ENCODE measurements around the gene PRKAG3. TPM values are rescaled to one million over a fixed set of nuclear protein-coding genes. Genes with fewer than 3 reads are reported as not detected.

Gene PRKAG3
- total RNA-seq = not detected

- Mint-ChIP-seq H3K36me3 (ENCODE audit: low read depth) (no peaks in the 10 kb centered on the region), H3K9me3 (no peaks in the 10 kb centered on the region)
Measured at GRCh38 chr2:218831378-218831990, at the start of gene PRKAG3. Gene PRKAG3, minus strand, starts transcription at chr2:218831803.

GRCh38 chr2:218880859-218881594, 49.4 kb upstream of the PRKAG3 start:
- H3K4me3 Mint-ChIP-seq = peak overlapping the region; percentile 67
- H3K27me3 Mint-ChIP-seq = peaks cover under 1% of the 10 kb centered on the region
- H3K4me1 Mint-ChIP-seq = peaks cover 33% of the 10 kb centered on the region
- H3K27ac Mint-ChIP-seq = peak overlapping the region; percentile 81
- H3K36me3 Mint-ChIP-seq (ENCODE audit: low read depth) = peaks cover 47% of the 10 kb centered on the region
- no peaks in the 10 kb centered on the region for H3K9me3 Mint-ChIP-seq
- no peak for ATAC-seq (replicated peaks)

More at GRCh38 chr2:218831378-218831990, at the start of gene PRKAG3:
- Mint-ChIP-seq H3K4me3 (no peak within 1 kb of the TSS), H3K27ac (no peak within 1 kb of the TSS), H3K27me3 (peaks cover 33% of the 10 kb centered on the region), H3K4me1 (no peaks in the 10 kb centered on the region)
- no peak for ATAC-seq (replicated peaks)

DNA sequence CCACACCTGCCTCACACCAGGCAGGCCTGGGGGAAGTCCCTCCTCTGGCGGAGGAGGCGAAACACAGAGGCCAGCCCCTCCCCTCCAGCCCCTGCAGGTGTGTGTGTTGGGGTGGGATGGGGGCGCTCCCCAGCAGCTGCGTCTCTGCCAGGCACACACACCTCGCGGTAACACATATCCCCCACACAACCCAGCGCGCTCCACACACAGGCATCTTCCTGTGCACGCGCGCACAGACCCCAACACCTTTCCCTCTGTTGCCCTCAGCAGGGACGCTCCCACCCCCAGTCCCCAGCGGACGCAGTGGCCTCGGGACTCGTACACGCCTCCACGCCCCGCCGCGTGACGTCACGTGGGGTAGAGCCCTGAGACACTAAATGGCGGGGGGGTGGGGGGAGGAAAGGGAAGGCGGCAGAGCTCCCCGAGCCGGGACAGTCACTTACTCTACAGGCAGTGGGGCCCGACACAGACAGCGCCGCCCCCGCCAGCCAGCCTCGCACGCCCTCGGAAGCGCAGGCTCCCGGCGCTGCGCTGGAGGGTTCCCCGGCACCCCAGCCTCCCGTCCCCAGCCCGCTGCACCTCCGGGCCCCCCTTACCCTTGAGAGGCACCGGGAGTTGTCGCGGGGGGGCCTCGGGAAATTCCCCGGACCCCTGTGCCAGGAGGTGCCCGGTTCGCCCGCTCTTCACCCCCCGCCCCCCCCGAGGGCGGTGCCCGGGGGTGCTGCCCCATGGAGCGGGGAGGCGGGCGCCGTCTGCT, 48.7 kb upstream of the PRKAG3 start, which contains the start of gene WNT10A:
Gene WNT10A, plus strand, starts transcription at position 751 of the 757 bp plus-strand sequence. CDS start 144 bp downstream, outside the sequence.
- ATAC-seq (replicated peaks) = peak; percentile 75
- Mint-ChIP-seq H3K27ac (peak within 1 kb of the TSS; percentile 81), H3K4me1 (peaks cover 27% of the 10 kb centered on the region), H3K27me3 (peaks cover 3% of the 10 kb centered on the region), H3K9me3 (no peaks in the 10 kb centered on the region), H3K4me3 (peak within 1 kb of the TSS; percentile 83), H3K36me3 (ENCODE audit: low read depth) (peaks cover 39% of the 10 kb centered on the region)

DNA sequence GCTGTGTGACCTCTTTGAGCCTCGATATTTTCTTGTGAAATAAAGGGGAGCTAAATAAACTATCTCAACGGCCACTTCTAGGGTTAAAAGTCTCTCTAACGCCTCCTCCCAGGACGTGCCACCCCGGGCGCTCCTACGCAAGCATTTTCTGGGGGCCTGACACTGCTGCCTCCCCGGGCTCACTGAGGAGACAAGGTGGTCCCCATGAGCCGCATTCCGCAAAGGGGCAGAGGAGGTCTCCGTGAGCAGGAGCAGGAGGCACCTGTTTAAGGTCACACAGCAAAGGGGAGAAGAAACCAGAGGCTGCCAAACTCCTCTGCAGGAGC, 48.1 kb upstream of the PRKAG3 start:
- H3K27me3 Mint-ChIP-seq = peaks cover 4% of the 10 kb centered on the region
- peak overlapping the region; percentile 83 for H3K4me3 Mint-ChIP-seq
- H3K9me3 Mint-ChIP-seq = no peaks in the 10 kb centered on the region
- peak overlapping the region; percentile 59 for H3K27ac Mint-ChIP-seq
- ATAC-seq (replicated peaks) = no peak
- H3K4me1 Mint-ChIP-seq = peaks cover 22% of the 10 kb centered on the region
- peaks cover 34% of the 10 kb centered on the region for H3K36me3 Mint-ChIP-seq (ENCODE audit: low read depth)

- Mint-ChIP-seq H3K4me3 (peak overlapping the region; percentile 83), H3K27me3 (peaks cover 10% of the 10 kb centered on the region), H3K36me3 (ENCODE audit: low read depth) (peaks cover 28% of the 10 kb centered on the region), H3K4me1 (peaks cover 18% of the 10 kb centered on the region), H3K27ac (peak overlapping the region; percentile 59), H3K9me3 (no peaks in the 10 kb centered on the region)
- no peak for ATAC-seq (replicated peaks)
Measured at GRCh38 chr2:218878926-218879761, 47.5 kb upstream of the PRKAG3 start.

DNA sequence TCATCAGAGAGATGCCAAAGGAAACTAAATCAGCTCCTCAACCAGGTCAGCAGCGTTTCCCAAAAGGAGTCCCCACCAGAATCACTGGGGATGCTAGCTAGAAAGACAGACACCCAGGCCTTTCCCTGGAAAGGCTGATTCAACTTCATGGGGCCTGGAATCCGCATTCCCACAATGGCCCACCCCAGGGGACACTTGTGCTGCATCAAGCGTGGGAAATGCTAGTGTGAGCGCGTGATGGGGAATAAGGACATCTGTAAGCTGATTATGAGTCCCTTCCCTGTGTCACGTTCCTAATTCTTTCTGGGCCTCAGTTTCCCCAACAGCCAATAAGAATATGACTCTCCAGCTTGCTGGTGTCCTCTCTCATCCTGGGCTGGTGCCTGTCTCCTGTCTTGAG, 46.9 kb upstream of the PRKAG3 start:
- Mint-ChIP-seq H3K4me3 (no peak overlapping the region), H3K36me3 (ENCODE audit: low read depth) (peaks cover 26% of the 10 kb centered on the region), H3K9me3 (no peaks in the 10 kb centered on the region), H3K27ac (no peak overlapping the region), H3K27me3 (peaks cover 11% of the 10 kb centered on the region), H3K4me1 (peaks cover 18% of the 10 kb centered on the region)
- ATAC-seq (replicated peaks) = no peak

GRCh38 chr2:218877891-218878290, 46.3 kb upstream of the PRKAG3 start:
- peaks cover 15% of the 10 kb centered on the region for H3K4me1 Mint-ChIP-seq
- peaks cover 15% of the 10 kb centered on the region for H3K27me3 Mint-ChIP-seq
- no peak for ATAC-seq (replicated peaks)
- H3K36me3 Mint-ChIP-seq (ENCODE audit: low read depth) = peaks cover 21% of the 10 kb centered on the region
- H3K4me3 Mint-ChIP-seq = no peak overlapping the region
- no peaks in the 10 kb centered on the region for H3K9me3 Mint-ChIP-seq
- no peak overlapping the region for H3K27ac Mint-ChIP-seq

DNA sequence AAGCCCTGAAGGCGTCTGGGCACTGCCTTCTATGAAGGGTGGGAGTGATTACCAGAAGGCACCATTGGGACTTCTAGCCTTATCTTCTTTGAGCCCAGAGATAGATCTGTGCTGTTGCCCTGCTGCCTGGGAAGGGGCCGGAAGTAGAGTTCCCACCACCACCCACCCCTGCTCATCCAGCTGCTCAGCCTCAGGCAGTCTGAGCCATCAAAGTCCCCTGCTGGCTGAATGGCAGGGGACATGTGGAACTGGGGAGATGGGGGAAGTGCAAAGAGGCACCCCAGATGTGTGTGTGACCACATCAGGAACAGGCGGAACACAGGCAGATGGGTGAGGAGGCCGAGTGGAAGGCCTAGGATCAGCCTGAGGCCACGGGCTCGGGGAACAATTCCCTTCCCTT, 45.7 kb upstream of the PRKAG3 start:
- no peak for ATAC-seq (replicated peaks)
- Mint-ChIP-seq H3K27ac (no peak overlapping the region), H3K4me3 (no peak overlapping the region), H3K9me3 (no peaks in the 10 kb centered on the region), H3K36me3 (ENCODE audit: low read depth) (peaks cover 16% of the 10 kb centered on the region), H3K27me3 (peaks cover 20% of the 10 kb centered on the region), H3K4me1 (peaks cover 11% of the 10 kb centered on the region)

- Mint-ChIP-seq H3K36me3 (ENCODE audit: low read depth) (peaks cover 16% of the 10 kb centered on the region), H3K4me3 (no peak overlapping the region), H3K9me3 (no peaks in the 10 kb centered on the region), H3K27ac (no peak overlapping the region), H3K27me3 (peaks cover 26% of the 10 kb centered on the region), H3K4me1 (peaks cover 17% of the 10 kb centered on the region)
- no peak for ATAC-seq (replicated peaks)
Measured at GRCh38 chr2:218876562-218877219, 45.1 kb upstream of the PRKAG3 start.

GRCh38 chr2:218875692-218876246, 44.2 kb upstream of the PRKAG3 start:
- no peak overlapping the region for H3K4me3 Mint-ChIP-seq
- peaks cover 7% of the 10 kb centered on the region for H3K36me3 Mint-ChIP-seq (ENCODE audit: low read depth)
- H3K27ac Mint-ChIP-seq = no peak overlapping the region
- H3K4me1 Mint-ChIP-seq = peaks cover 20% of the 10 kb centered on the region
- no peaks in the 10 kb centered on the region for H3K9me3 Mint-ChIP-seq
- H3K27me3 Mint-ChIP-seq = peaks cover 29% of the 10 kb centered on the region
- ATAC-seq (replicated peaks) = no peak

GRCh38 chr2:218873359-218874194, 42.0 kb upstream of the PRKAG3 start:
- Mint-ChIP-seq H3K9me3 (no peaks in the 10 kb centered on the region), H3K4me3 (peak overlapping the region; percentile 81), H3K27ac (no peak overlapping the region), H3K36me3 (ENCODE audit: low read depth) (peaks cover 7% of the 10 kb centered on the region), H3K27me3 (peaks cover 40% of the 10 kb centered on the region), H3K4me1 (peaks cover 14% of the 10 kb centered on the region)
- ATAC-seq (replicated peaks) = no peak

- no peak for ATAC-seq (replicated peaks)
- Mint-ChIP-seq H3K27me3 (peaks cover 40% of the 10 kb centered on the region), H3K4me3 (peak overlapping the region; percentile 81), H3K27ac (no peak overlapping the region), H3K9me3 (no peaks in the 10 kb centered on the region), H3K4me1 (peaks cover 14% of the 10 kb centered on the region), H3K36me3 (ENCODE audit: low read depth) (peaks cover 7% of the 10 kb centered on the region)
Measured at GRCh38 chr2:218872645-218873358, 41.2 kb upstream of the PRKAG3 start.
